ENCODE data around the gene MTIF2. TPM values are rescaled to one million over a fixed set of nuclear protein-coding genes. Genes with fewer than 3 reads are reported as not detected.
"Not testable (repeated sequence)": the region's sequence is repeated elsewhere in the genome, so short reads cannot be mapped to it uniquely, and the experiment has no call there.

MTIF2 gene
- total and polyA plus RNA-seq, 9 of the 15 experiments (the other 6 are each of a cell fraction or from before 2014, with no cell fraction given): 58.7 to 143 (median 105) TPM

DNA sequence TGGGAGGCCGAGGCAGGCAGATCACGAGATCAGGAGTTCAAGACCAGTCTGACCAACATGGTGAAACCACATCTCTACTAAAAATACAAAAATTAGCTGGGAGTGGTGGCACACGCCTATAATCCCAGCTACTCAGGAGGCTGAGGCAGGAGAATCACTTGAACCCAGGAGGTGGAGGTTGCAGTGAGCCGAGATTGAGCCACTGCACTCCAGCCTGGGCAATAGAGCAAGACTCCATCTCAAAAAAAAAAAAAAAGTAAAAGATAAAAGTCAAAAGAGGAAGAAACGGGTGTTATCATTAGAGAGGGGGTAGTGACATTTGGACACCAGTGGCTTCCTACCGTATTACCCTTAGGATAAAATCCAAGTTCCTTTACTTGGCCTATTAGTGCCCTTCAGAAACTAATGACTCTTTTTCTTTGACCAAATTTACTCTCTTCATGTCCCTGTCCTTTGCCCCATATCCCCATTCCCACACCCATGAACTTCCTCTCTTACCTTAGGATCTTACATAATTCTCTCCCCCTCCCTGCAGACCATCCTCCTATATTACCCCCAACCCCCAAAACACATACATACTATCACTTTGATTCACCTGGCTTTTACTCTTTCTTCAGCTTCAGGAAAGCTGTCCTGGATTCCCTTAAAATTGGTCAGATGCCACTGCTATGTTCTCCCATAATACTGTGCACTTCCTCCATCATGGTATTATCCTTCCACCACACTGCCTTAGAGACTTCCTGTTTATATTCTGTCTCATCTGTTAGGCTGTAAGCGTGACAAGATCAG lies 41.4 kb downstream of the MTIF2 start (continued):
- TF ChIP-seq, protein P1, sequence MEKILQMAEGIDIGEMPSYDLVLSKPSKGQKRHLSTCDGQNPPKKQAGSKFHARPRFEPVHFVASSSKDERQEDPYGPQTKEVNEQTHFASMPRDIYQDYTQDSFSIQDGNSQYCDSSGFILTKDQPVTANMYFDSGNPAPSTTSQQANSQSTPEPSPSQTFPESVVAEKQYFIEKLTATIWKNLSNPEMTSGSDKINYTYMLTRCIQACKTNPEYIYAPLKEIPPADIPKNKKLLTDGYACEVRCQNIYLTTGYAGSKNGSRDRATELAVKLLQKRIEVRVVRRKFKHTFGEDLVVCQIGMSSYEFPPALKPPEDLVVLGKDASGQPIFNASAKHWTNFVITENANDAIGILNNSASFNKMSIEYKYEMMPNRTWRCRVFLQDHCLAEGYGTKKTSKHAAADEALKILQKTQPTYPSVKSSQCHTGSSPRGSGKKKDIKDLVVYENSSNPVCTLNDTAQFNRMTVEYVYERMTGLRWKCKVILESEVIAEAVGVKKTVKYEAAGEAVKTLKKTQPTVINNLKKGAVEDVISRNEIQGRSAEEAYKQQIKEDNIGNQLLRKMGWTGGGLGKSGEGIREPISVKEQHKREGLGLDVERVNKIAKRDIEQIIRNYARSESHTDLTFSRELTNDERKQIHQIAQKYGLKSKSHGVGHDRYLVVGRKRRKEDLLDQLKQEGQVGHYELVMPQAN (IDR thresholded peaks at IDR 0.05; ENCODE audit: borderline replicate concordance): peak; percentile 53; the same call in 1 of the 2 replicates
- TF ChIP-seq ADNP (tag; IDR thresholded peaks at IDR 0.05) (0 out of 2 replicates have a peak, but pooled peaks have one; percentile 50), NR2C1 (IDR thresholded peaks at IDR 0.05) (peak; percentile 15; the same call in 1 of the 2 replicates), TCF3 (CRISPR knock-in tag; IDR thresholded peaks at IDR 0.05) (0 out of 2 replicates have a peak, but pooled peaks have one; percentile 23), ELF4 (CRISPR knock-in tag; IDR thresholded peaks at IDR 0.05) (0 out of 2 replicates have a peak, but pooled peaks have one; percentile 46), EP400 (IDR thresholded peaks at IDR 0.05) (0 out of 2 replicates have a peak, but pooled peaks have one; percentile 23)
- not testable (repeated sequence) for TF ChIP-seq NR2C1 (tag; IDR thresholded peaks at IDR 0.05)

DNA sequence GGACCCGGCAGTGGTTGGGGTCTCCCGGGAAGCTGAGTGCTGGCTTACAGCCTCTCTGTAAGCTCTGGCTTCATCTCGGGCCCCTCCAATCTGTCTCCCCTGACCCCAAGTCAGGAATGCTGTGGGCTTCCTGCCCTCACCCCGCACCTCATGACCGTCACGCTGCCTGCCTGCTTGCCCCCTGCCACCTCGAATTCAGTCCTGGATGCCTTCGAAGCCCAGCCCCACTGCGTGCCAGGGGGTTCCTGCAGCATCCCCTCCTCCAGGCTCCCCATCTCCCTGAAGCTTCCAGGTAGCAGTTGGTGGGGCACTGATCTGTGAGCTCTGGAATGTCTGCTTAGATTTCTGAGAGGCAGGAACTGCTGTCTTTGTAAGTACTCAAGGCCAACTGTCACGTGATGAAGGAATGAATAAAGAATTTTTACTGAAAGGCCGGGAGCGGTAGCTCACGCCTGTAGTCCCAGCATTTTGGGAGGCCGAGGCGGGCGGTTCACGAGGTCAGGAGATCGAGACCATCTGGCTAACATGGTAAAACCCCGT lies 43.5 kb downstream of the MTIF2 start:
- ChIA-PET CTCF (ENCODE audit: low intra/inter-chr PET ratio) (no interaction called here), POLR2A (interaction anchor here (0.6 to 2.4 kb wide), 4 partner anchors 14 to 379 kb away, joined by 3 to 17 read pairs (median 3); no protein-coding TSS in a partner anchor)
- in situ Hi-C loops (cut with MboI) (no loop called here), intact Hi-C loops (cut with micrococcal nuclease) (no loop called here)
- Histone ChIP-seq H3K4me2 (ENCODE audit: insufficient read depth, low read length) (no peak overlapping the region), H3K27ac (ENCODE audit: extremely low read depth, low read depth, low read length) (no peak overlapping the region), H3K36me3 (ENCODE audit: control insufficient read depth, insufficient read depth, low read length) (0 out of 3 replicates have a peak, but pooled peaks cover 3% of the 10 kb centered on the region), H3K4me3 (no peak overlapping the region), H3K9me3 (replicated peaks; ENCODE audit: control insufficient read depth, insufficient read depth, low read depth, low read length) (no peaks in the 10 kb centered on the region), H3K4me1 (replicated peaks in 1 of 2; ENCODE audit: control insufficient read depth in 2 of 2, insufficient read depth in 2 of 2, low read length in 2 of 2) (peaks cover 19 to 43% of the 10 kb centered on the region in 2 experiments), H2AFZ (ENCODE audit: low read depth, low read length) (no peak overlapping the region), H3K79me2 (ENCODE audit: control insufficient read depth, insufficient read depth, low read length) (peaks cover 25% of the 10 kb centered on the region), H4K20me1 (replicated peaks; ENCODE audit: control insufficient read depth, insufficient read depth, low read length) (no peaks in the 10 kb centered on the region), H3K9ac (ENCODE audit: insufficient read depth in 1 of 2, low read depth in 2 of 2, low read length in 2 of 2) (peak overlapping the region in 1 of 2 experiments; percentile 54; a peak in 1 of 4 replicates), H3K9me1 (ENCODE audit: control insufficient read depth, insufficient read depth, low read length) (no peaks in the 10 kb centered on the region), H3K27me3 (ENCODE audit: control insufficient read depth in 2 of 2, insufficient read depth in 2 of 2, low read length in 2 of 2) (no peaks in the 10 kb centered on the region)
- no peak for ATAC-seq
- DNase-seq (ENCODE audit: extremely low read depth in 1 of 4, low spot score in 3 of 4): no peak
- no TSS peak for BruUV-seq (replicated peaks)
- WGBS (ENCODE audit: insufficient coverage, low coverage, missing lambda C conversion rate): 92% methylated on average over 14 of the region's 19 CpGs
- FAIRE-seq: no peak
- TF ChIP-seq, protein P2, sequence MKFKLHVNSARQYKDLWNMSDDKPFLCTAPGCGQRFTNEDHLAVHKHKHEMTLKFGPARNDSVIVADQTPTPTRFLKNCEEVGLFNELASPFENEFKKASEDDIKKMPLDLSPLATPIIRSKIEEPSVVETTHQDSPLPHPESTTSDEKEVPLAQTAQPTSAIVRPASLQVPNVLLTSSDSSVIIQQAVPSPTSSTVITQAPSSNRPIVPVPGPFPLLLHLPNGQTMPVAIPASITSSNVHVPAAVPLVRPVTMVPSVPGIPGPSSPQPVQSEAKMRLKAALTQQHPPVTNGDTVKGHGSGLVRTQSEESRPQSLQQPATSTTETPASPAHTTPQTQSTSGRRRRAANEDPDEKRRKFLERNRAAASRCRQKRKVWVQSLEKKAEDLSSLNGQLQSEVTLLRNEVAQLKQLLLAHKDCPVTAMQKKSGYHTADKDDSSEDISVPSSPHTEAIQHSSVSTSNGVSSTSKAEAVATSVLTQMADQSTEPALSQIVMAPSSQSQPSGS (CRISPR knock-in tag; IDR thresholded peaks at IDR 0.05): no peak
- TF ChIP-seq NR2C2 (CRISPR knock-in tag; IDR thresholded peaks at IDR 0.05): no peak
- no peak for TF ChIP-seq NR2C2 (tag; IDR thresholded peaks at IDR 0.05)
- TF ChIP-seq, protein P3, sequence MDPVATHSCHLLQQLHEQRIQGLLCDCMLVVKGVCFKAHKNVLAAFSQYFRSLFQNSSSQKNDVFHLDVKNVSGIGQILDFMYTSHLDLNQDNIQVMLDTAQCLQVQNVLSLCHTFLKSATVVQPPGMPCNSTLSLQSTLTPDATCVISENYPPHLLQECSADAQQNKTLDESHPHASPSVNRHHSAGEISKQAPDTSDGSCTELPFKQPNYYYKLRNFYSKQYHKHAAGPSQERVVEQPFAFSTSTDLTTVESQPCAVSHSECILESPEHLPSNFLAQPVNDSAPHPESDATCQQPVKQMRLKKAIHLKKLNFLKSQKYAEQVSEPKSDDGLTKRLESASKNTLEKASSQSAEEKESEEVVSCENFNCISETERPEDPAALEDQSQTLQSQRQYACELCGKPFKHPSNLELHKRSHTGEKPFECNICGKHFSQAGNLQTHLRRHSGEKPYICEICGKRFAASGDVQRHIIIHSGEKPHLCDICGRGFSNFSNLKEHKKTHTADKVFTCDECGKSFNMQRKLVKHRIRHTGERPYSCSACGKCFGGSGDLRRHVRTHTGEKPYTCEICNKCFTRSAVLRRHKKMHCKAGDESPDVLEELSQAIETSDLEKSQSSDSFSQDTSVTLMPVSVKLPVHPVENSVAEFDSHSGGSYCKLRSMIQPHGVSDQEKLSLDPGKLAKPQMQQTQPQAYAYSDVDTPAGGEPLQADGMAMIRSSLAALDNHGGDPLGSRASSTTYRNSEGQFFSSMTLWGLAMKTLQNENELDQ (CRISPR knock-in tag; IDR thresholded peaks at IDR 0.05; ENCODE audit: borderline replicate concordance): no peak
- TF ChIP-seq ZFP1 (CRISPR knock-in tag; IDR thresholded peaks at IDR 0.05): no peak
- TF ChIP-seq BRD9 (IDR thresholded peaks at IDR 0.05; ENCODE audit: low read depth, partially characterized antibody): no peak
- no peak for TF ChIP-seq E2F3 (CRISPR knock-in tag; IDR thresholded peaks at IDR 0.05)
